ENCODE results near the gene ADAM33. TPM values are rescaled to one million over a fixed set of nuclear protein-coding genes. Genes with fewer than 3 reads are reported as not detected.

The ADAM33 gene
- total and polyA plus RNA-seq, 2 of the 8 experiments (the other 6 are each of a cell fraction or from before 2014, with no cell fraction given): 4.2 to 6.0 TPM

DNA sequence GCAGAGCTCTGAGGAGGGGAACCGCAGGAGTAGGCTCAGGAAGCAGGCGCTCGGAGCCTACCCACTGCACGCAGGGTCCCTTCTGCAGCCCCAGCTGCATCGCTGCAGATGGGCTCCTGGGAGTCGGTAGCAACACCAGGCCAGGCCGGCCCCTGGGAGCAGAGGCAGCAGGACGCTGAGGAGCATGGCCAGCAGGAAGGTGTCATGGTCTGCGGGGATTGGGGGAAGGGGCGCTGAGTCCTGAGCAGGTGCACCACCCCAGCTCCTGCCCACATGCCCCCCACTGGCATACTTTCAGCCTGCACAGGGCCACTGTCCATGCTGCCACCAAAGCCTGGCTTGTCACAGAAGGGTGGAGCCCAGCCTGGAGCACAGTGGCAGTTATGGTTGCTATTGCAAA, 10.9 kb downstream of the ADAM33 start:
- 74% methylated on average over 6 of the region's 10 CpGs; no CpG with 5 or more reads in 1 of the 2 experiments for WGBS, 2 experiments (ENCODE audit: extremely low coverage in 1 of 2, insufficient coverage in 1 of 2, insufficient read length in 1 of 2, insufficient replicate concordance in 2 of 2, low coverage in 1 of 2, low lambda C conversion rate in 2 of 2, missing lambda C conversion rate in 1 of 2)
- Histone ChIP-seq H3K27ac (ENCODE audit: low read depth, low read length) (no peak overlapping the region), H3K36me3 (ENCODE audit: control insufficient read depth in 2 of 4, insufficient read depth in 4 of 4, low read length in 3 of 4) (no peaks in the 10 kb centered on the region), H2BK12ac (ENCODE audit: low read depth, low read length) (peak overlapping the region; percentile 4; the same call in 1 of the 2 replicates), H2AFZ (ENCODE audit: low read length) (no peak overlapping the region), H2BK5ac (ENCODE audit: low read depth, low read length) (no peak overlapping the region), H2BK15ac (ENCODE audit: low read length) (no peak overlapping the region), H3K23ac (ENCODE audit: insufficient read length) (no peak overlapping the region), H3K4me2 (ENCODE audit: insufficient read depth in 1 of 2, low read depth in 2 of 2, low read length in 2 of 2) (no peak overlapping the region), H3K23me2 (ENCODE audit: low read depth, low read length) (peaks cover 9% of the 10 kb centered on the region; the same call in 1 of the 2 replicates), H4K5ac (ENCODE audit: insufficient read length, low read depth, low read length) (no peak overlapping the region), H3K4me1 (replicated peaks in 1 of 4; ENCODE audit: control insufficient read depth in 3 of 4, insufficient read depth in 4 of 4, low read length in 3 of 4) (peaks cover 0 to 10% (median 3%) of the 10 kb centered on the region in 4 experiments; a peak in 4 of 7 replicates), H3K14ac (ENCODE audit: insufficient read length) (no peak overlapping the region), H4K20me1 (replicated peaks in 1 of 2; ENCODE audit: control insufficient read depth in 1 of 2, insufficient read depth in 2 of 2, low read length in 2 of 2) (peaks cover 0 to 3% of the 10 kb centered on the region in 2 experiments), H3K9me3 (ENCODE audit: insufficient read depth in 2 of 2, low read depth in 1 of 2, low read length in 1 of 2) (no peaks in the 10 kb centered on the region), H3K4me3 (ENCODE audit: extremely low read depth in 1 of 4, insufficient read depth in 2 of 4, low read depth in 3 of 4, low read length in 4 of 4) (no peak overlapping the region), H2AK5ac (ENCODE audit: low read depth, low read length) (no peak overlapping the region), H3K4ac (replicated peaks; ENCODE audit: insufficient read length, low read depth, low read length) (no peak overlapping the region), H3K56ac (replicated peaks; ENCODE audit: insufficient read length, low read depth, low read length) (no peak overlapping the region), H3K18ac (ENCODE audit: extremely low read depth, low read length) (no peak overlapping the region), H3K79me2 (ENCODE audit: control insufficient read depth in 1 of 2, insufficient read depth in 2 of 2, low read length in 2 of 2) (no peaks in the 10 kb centered on the region), H2BK120ac (replicated peaks; ENCODE audit: low read depth, low read length) (no peak overlapping the region), H3K79me1 (ENCODE audit: low read depth, low read length) (no peaks in the 10 kb centered on the region), H2BK20ac (ENCODE audit: low read length) (no peak overlapping the region), H3K9ac (replicated peaks in 1 of 4; ENCODE audit: extremely low read depth in 1 of 4, low read depth in 3 of 4, low read length in 3 of 4) (no peak overlapping the region), H3K27me3 (replicated peaks in 1 of 4; ENCODE audit: control insufficient read depth in 3 of 4, extremely low read depth in 1 of 4, insufficient read depth in 3 of 4, low read length in 3 of 4) (peaks cover 6 to 25% (median 19%) of the 10 kb centered on the region in 4 experiments; a peak in 6 of 7 replicates), H4K8ac (ENCODE audit: extremely low read depth, insufficient read depth, low read length) (no peak overlapping the region), H4K91ac (replicated peaks; ENCODE audit: insufficient read length, low read length) (no peak overlapping the region)
- no peak for DNase-seq (ENCODE audit: low read depth in 1 of 2, low spot score in 2 of 2)
- ChIA-PET POLR2A (ENCODE audit: partially characterized antibody) (interaction anchor here (1.0 to 1.2 kb wide), 3 partner anchors 9 to 49 kb away, joined by 3 to 8 read pairs (median 3); no protein-coding TSS in a partner anchor), CTCF (ENCODE audit: partially characterized antibody) (interaction anchor here (0.7 to 45.1 kb wide), 18 partner anchors 8 to 111 kb away, joined by 3 to 1432 read pairs (median 4); partner anchors contain the start of genes ADAM33, GFRA4 and SIGLEC1)
- TF ChIP-seq CTBP2 (IDR thresholded peaks at IDR 0.05; ENCODE audit: borderline replicate concordance, insufficient read depth, insufficient read length, low read length) (no peak), CHD2 (IDR thresholded peaks at IDR 0.05; ENCODE audit: low read length) (no peak), YY1 (IDR thresholded peaks at IDR 0.05; ENCODE audit: low read depth, low read length) (no peak), KDM1A (IDR thresholded peaks at IDR 0.05; ENCODE audit: borderline replicate concordance, low read length) (no peak), PHF8 (conservative IDR thresholded peaks at IDR 0.05; ENCODE audit: low read depth, low read length) (no peak)
- TF ChIP-seq, protein P1, sequence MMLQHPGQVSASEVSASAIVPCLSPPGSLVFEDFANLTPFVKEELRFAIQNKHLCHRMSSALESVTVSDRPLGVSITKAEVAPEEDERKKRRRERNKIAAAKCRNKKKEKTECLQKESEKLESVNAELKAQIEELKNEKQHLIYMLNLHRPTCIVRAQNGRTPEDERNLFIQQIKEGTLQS (IDR thresholded peaks at IDR 0.05; ENCODE audit: insufficient read depth, low read depth, low read length): no peak
- TF ChIP-seq, protein P2, sequence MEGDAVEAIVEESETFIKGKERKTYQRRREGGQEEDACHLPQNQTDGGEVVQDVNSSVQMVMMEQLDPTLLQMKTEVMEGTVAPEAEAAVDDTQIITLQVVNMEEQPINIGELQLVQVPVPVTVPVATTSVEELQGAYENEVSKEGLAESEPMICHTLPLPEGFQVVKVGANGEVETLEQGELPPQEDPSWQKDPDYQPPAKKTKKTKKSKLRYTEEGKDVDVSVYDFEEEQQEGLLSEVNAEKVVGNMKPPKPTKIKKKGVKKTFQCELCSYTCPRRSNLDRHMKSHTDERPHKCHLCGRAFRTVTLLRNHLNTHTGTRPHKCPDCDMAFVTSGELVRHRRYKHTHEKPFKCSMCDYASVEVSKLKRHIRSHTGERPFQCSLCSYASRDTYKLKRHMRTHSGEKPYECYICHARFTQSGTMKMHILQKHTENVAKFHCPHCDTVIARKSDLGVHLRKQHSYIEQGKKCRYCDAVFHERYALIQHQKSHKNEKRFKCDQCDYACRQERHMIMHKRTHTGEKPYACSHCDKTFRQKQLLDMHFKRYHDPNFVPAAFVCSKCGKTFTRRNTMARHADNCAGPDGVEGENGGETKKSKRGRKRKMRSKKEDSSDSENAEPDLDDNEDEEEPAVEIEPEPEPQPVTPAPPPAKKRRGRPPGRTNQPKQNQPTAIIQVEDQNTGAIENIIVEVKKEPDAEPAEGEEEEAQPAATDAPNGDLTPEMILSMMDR (IDR thresholded peaks at IDR 0.05; ENCODE audit: control extremely low read depth in 1 of 3, insufficient read depth in 1 of 3, low read depth in 1 of 3, low read length in 3 of 3): no peak
- no peak for FAIRE-seq

All from H1 (cell line).